Tibial artery (tissue), 4 donors: ENCODE data around the gene EYS.

Experiments used
- DNase-seq, 2 donors: peaks; one replicate each; pipeline ENCODE4 v3.0.0-alpha.2; 2019
- H3K27ac ChIP-seq, 2 donors: fragments of 200-600 bp; sonication (generic) in 1 of 2; 1 replicate in 1 of 2; 2 replicates in 1 of 2; pipeline ENCODE4 v1.5.1; 2018 to 2019; ENCODE audit warnings: mild to moderate bottlenecking in 1 of 2
- H3K27me3 ChIP-seq, 2 donors: fragments of 200-600 bp; sonication (generic) in 1 of 2; one replicate each; pipeline versions ENCODE4 v1.5.1 to v1.6.0; 2016 to 2019
- H3K36me3 ChIP-seq, 3 donors: fragments of 200-600 bp; sonication (generic) in 2 of 3; one replicate each; pipeline ENCODE4 v1.5.1; 2016 to 2019; ENCODE audit warnings: mild to moderate bottlenecking in 2 of 3
- H3K4me1 ChIP-seq, 4 donors: fragments of 200-600 bp; sonication (generic) in 2 of 4; 1 replicate in 3 of 4; 2 replicates in 1 of 4; pipeline ENCODE4 v1.5.1; 2016 to 2019
- H3K4me3 ChIP-seq, 2 donors: fragments of 200-600 bp; sonication (generic) in 1 of 2; 1 replicate in 1 of 2; 2 replicates in 1 of 2; pipeline ENCODE4 v1.5.1; 2018 to 2019; ENCODE audit warnings: mild to moderate bottlenecking in 2 of 2
- H3K9me3 ChIP-seq, 3 donors: fragments of 200-600 bp; sonication (generic) in 1 of 3; one replicate each; pipeline ENCODE4 v1.5.1; 2016 to 2019
- intact Hi-C: fragments of 100-400 bp; cut with DNase I; formaldehyde crosslinking; loops from one replicate; pipeline ENCODE4 v1.15.0; 2023; ENCODE audit warnings: low total_unique reads
- TF ChIP-seq, protein P1 (sequence below), 2 experiments: fragments of 200-600 bp in 1 of 2; fragments of 450-650 bp in 1 of 2; IDR thresholded peaks; one replicate each; pipeline ENCODE4 v1.5.1; 2017 to 2019; ENCODE audit warnings: antibody characterized with exemption in 2 of 2, mild to moderate bottlenecking in 1 of 2, moderate library complexity in 1 of 2

The EYS gene

GRCh38 chr6:63864671-63865318, 1842.2 kb downstream of the EYS start:
- H3K9me3 ChIP-seq: no peaks in the 10 kb centered on the region
- no peak overlapping the region for H3K4me3 ChIP-seq
- no peaks in the 10 kb centered on the region for H3K4me1 ChIP-seq
- H3K36me3 ChIP-seq: no peaks in the 10 kb centered on the region
- H3K27me3 ChIP-seq: no peaks in the 10 kb centered on the region
- no peak for DNase-seq
- H3K27ac ChIP-seq: no peak overlapping the region
- TF ChIP-seq, protein P1, sequence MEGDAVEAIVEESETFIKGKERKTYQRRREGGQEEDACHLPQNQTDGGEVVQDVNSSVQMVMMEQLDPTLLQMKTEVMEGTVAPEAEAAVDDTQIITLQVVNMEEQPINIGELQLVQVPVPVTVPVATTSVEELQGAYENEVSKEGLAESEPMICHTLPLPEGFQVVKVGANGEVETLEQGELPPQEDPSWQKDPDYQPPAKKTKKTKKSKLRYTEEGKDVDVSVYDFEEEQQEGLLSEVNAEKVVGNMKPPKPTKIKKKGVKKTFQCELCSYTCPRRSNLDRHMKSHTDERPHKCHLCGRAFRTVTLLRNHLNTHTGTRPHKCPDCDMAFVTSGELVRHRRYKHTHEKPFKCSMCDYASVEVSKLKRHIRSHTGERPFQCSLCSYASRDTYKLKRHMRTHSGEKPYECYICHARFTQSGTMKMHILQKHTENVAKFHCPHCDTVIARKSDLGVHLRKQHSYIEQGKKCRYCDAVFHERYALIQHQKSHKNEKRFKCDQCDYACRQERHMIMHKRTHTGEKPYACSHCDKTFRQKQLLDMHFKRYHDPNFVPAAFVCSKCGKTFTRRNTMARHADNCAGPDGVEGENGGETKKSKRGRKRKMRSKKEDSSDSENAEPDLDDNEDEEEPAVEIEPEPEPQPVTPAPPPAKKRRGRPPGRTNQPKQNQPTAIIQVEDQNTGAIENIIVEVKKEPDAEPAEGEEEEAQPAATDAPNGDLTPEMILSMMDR (IDR thresholded peaks at IDR 0.05): no peak
- intact Hi-C loops: no loop called here

GRCh38 chr6:63864061-63864460, 1843.0 kb downstream of the EYS start:
- no peaks in the 10 kb centered on the region for H3K4me1 ChIP-seq
- H3K4me3 ChIP-seq: no peak overlapping the region
- H3K9me3 ChIP-seq: no peaks in the 10 kb centered on the region
- DNase-seq: no peak
- no peaks in the 10 kb centered on the region for H3K36me3 ChIP-seq
- intact Hi-C loops: no loop called here
- H3K27me3 ChIP-seq: no peaks in the 10 kb centered on the region
- H3K27ac ChIP-seq: no peak overlapping the region
- TF ChIP-seq, protein P1 (IDR thresholded peaks at IDR 0.05): no peak

DNA sequence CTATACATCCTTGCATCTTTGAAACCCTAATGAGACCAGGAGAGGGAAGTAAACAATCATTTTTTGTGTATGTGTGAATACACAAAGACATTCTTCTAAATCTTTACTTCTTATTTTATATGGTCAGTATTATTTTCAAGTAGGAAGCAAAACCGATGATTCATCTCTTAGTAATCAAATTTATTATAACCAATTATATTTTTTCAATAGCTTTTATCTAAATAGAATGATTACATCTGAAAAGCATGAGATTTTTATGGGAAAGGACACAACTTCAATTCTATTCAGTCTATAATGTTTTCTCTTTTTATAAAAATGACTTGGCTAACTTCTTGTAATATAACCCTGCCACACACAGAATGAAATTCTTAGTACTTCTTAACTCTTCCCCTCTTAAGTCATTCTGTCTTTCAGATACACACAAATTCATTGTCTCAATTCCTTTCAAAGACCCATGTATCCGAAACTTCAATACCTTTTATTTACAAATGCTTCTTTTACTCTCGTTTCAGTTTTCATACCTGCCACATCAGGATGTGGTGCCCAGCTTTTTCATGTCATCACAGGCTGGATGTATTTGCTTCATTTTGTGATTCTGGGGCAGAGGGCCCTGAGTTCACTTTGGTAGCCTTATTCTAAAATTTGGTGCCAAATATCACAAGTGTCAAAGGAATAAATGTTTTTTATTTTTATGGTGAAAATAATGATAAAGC, 1844.4 kb downstream of the EYS start:
- TF ChIP-seq, protein P1 (IDR thresholded peaks at IDR 0.05): no peak
- H3K9me3 ChIP-seq: no peaks in the 10 kb centered on the region
- no peaks in the 10 kb centered on the region for H3K4me1 ChIP-seq
- no peak overlapping the region for H3K4me3 ChIP-seq
- no peaks in the 10 kb centered on the region for H3K27me3 ChIP-seq
- no peak overlapping the region for H3K27ac ChIP-seq
- no peaks in the 10 kb centered on the region for H3K36me3 ChIP-seq
- DNase-seq: no peak
- intact Hi-C loops: no loop called here

DNA sequence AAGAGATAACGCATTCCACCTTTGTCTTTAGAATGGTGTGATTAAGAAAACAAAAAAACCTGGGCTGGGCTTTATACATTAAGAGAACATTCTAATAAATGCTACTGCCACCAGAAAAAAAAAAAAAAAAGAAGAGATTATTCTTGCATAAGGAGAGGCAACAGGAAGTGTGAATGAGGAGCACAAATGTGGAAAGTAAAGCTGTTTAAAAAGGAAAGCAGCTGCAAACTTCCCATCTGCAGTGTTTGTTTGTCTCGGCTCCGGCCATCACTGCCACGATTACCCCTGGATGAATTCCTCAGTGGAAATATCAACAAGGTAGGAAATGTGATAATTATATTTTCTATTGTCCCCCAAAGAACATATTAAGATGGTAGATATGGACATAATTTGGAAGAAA, 1847.5 kb downstream of the EYS start:
- no peak for DNase-seq
- Histone ChIP-seq H3K27me3 (no peaks in the 10 kb centered on the region), H3K9me3 (no peaks in the 10 kb centered on the region), H3K36me3 (no peaks in the 10 kb centered on the region), H3K27ac (no peak overlapping the region), H3K4me1 (no peaks in the 10 kb centered on the region), H3K4me3 (no peak overlapping the region)
- TF ChIP-seq, protein P1 (IDR thresholded peaks at IDR 0.05): no peak
- intact Hi-C loops: no loop called here

DNA sequence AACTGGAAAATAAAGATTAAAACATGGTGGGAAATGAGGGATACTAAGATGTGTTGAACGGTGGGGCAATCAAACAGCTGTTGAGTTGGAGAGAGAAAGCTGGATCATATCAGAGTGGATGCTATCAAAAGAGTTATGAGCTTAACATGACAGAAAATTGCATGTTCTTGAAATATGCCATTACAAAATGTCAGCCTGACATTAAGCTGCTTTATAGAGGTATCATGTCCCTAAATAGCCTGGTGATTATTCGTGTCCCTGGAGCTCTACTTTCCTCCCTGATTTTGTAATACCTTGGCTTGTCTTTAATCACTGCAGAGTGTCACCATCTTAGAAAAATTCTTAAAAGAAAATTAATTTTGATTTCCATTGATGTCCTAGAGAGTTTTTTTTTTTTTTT, 1848.3 kb downstream of the EYS start:
- DNase-seq: no peak
- H3K4me3 ChIP-seq: no peak overlapping the region
- H3K27ac ChIP-seq: no peak overlapping the region
- intact Hi-C loops: no loop called here
- no peaks in the 10 kb centered on the region for H3K27me3 ChIP-seq
- no peaks in the 10 kb centered on the region for H3K4me1 ChIP-seq
- H3K36me3 ChIP-seq: no peaks in the 10 kb centered on the region
- no peaks in the 10 kb centered on the region for H3K9me3 ChIP-seq
- TF ChIP-seq, protein P1 (IDR thresholded peaks at IDR 0.05): no peak
